GM19395 (cell line): ENCODE data around the gene CENPV.

Experiments
- ATAC-seq: cut with Tn5 transposase; IDR thresholded peaks from one replicate; pipeline ENCODE4 v1.9.1; 2021; ENCODE audit warnings: mild to moderate bottlenecking, moderate library complexity; ENCODE audit not compliant: unreplicated experiment

Gene CENPV

GRCh38 chr17:16363749-16364536 lies 10.7 kb upstream of the CENPV start:
- peak; percentile 84 for ATAC-seq

GRCh38 chr17:16361874-16362273 lies 8.6 kb upstream of the CENPV start:
- ATAC-seq: no peak

GRCh38 chr17:16358394-16358793 lies 5.1 kb upstream of the CENPV start:
- no peak for ATAC-seq

GRCh38 chr17:16354585-16354984 lies 1.3 kb upstream of the CENPV start:
- ATAC-seq: no peak

GRCh38 chr17:16352667-16353316 lies 477 bp downstream of the CENPV start:
- ATAC-seq: peak; percentile 44

- no peak for ATAC-seq
These were observed 984 bp downstream of the CENPV start for GRCh38 chr17:16352303-16352666.

- ATAC-seq: no peak
These were observed 1.4 kb downstream of the CENPV start for GRCh38 chr17:16351831-16352230.

- ATAC-seq: no peak
These were observed 3.8 kb downstream of the CENPV start for GRCh38 chr17:16349431-16349830.

- no peak for ATAC-seq
These were observed 4.7 kb downstream of the CENPV start for GRCh38 chr17:16348586-16348985.

GRCh38 chr17:16346721-16347271 lies 6.5 kb downstream of the CENPV start:
- ATAC-seq: no peak

- no peak for ATAC-seq
These were observed 7.7 kb downstream of the CENPV start for GRCh38 chr17:16345565-16345964.

GRCh38 chr17:16343569-16343968 lies 9.7 kb downstream of the CENPV start:
- no peak for ATAC-seq

GRCh38 chr17:16342979-16343378 lies 10.3 kb downstream of the CENPV start:
- ATAC-seq: no peak

GRCh38 chr17:16339959-16340358 lies 13.3 kb downstream of the CENPV start:
- ATAC-seq: no peak

- ATAC-seq: no peak
These were observed 13.9 kb downstream of the CENPV start for GRCh38 chr17:16339402-16339801.

GRCh38 chr17:16338391-16338790 lies 14.9 kb downstream of the CENPV start:
- ATAC-seq: no peak

- no peak for ATAC-seq
These were observed 23.6 kb downstream of the CENPV start for GRCh38 chr17:16329519-16330271.

- no peak for ATAC-seq
These were observed 24.3 kb downstream of the CENPV start for GRCh38 chr17:16328997-16329396.

GRCh38 chr17:16327018-16327417 lies 26.3 kb downstream of the CENPV start:
- ATAC-seq: no peak

- ATAC-seq: no peak
These were observed 27.3 kb downstream of the CENPV start for GRCh38 chr17:16325964-16326363.

- no peak for ATAC-seq
These were observed 30.6 kb downstream of the CENPV start for GRCh38 chr17:16322636-16323035.

- no peak for ATAC-seq
These were observed 33.3 kb downstream of the CENPV start for GRCh38 chr17:16319969-16320368.
